ENCODE data around the gene ATP6AP2.
"Not testable (repeated sequence)": the region's sequence is repeated elsewhere in the genome, so short reads cannot be mapped to it uniquely, and the experiment has no call there.

The ATP6AP2 gene

GRCh38 chrX:40578039-40578695 is 2.6 kb upstream of the ATP6AP2 start:
- DNase-seq, result no peak

- DNase-seq, result no peak
Measured at GRCh38 chrX:40579141-40579540, 1.6 kb upstream of the ATP6AP2 start.

- no peak for DNase-seq
Measured at GRCh38 chrX:40579900-40580536, 752 bp upstream of the ATP6AP2 start.

GRCh38 chrX:40581336-40581920 is 658 bp downstream of the ATP6AP2 start:
- DNase-seq, result no peak

GRCh38 chrX:40582178-40582577 is 1.4 kb downstream of the ATP6AP2 start:
- not testable (repeated sequence) for DNase-seq

- DNase-seq, result no peak
Measured at GRCh38 chrX:40582811-40583210, 2.0 kb downstream of the ATP6AP2 start.

GRCh38 chrX:40587623-40588022 is 6.9 kb downstream of the ATP6AP2 start:
- not testable (repeated sequence) for DNase-seq

GRCh38 chrX:40589616-40590321 is 9.0 kb downstream of the ATP6AP2 start:
- DNase-seq, result not testable (repeated sequence)

- no peak for DNase-seq
Measured at GRCh38 chrX:40603446-40603845, 22.7 kb downstream of the ATP6AP2 start.

GRCh38 chrX:40607381-40607780 is 26.6 kb downstream of the ATP6AP2 start:
- DNase-seq, result no peak

- no peak for DNase-seq
Measured at GRCh38 chrX:40612511-40612910, 31.7 kb downstream of the ATP6AP2 start.

GRCh38 chrX:40615976-40616375 is 35.2 kb downstream of the ATP6AP2 start:
- no peak for DNase-seq

GRCh38 chrX:40617566-40617965 is 36.8 kb downstream of the ATP6AP2 start:
- no peak for DNase-seq

GRCh38 chrX:40622479-40623138 is 41.8 kb downstream of the ATP6AP2 start:
- DNase-seq, result no peak

- no peak for DNase-seq
Measured at GRCh38 chrX:40623139-40623536, 42.4 kb downstream of the ATP6AP2 start, which contains the start of gene MPC1L. MPC1L (plus strand) TSS chrX:40623428; CDS start chrX:40623566, 138 bp downstream.

- no peak for DNase-seq
Measured at GRCh38 chrX:40623665-40624064, 42.9 kb downstream of the ATP6AP2 start.

- no peak for DNase-seq
Measured at GRCh38 chrX:40625294-40625693, 44.5 kb downstream of the ATP6AP2 start.

- no peak for DNase-seq
Measured at GRCh38 chrX:40628506-40628905, 47.7 kb downstream of the ATP6AP2 start.

- no peak for DNase-seq
Measured at GRCh38 chrX:40632199-40632598, 51.4 kb downstream of the ATP6AP2 start.

- no peak for DNase-seq
Measured at GRCh38 chrX:40637687-40638086, 56.9 kb downstream of the ATP6AP2 start.

GRCh38 chrX:40644176-40644575 is 63.4 kb downstream of the ATP6AP2 start:
- DNase-seq, result no peak

- no peak for DNase-seq
Measured at GRCh38 chrX:40644821-40645358, 64.1 kb downstream of the ATP6AP2 start.
